ENCODE results near the gene IL22. TPM values are rescaled to one million over a fixed set of nuclear protein-coding genes. Genes with fewer than 3 reads are reported as not detected.

Gene IL22
- total RNA-seq, 1 donor from 2014 or later, result not detected

DNA sequence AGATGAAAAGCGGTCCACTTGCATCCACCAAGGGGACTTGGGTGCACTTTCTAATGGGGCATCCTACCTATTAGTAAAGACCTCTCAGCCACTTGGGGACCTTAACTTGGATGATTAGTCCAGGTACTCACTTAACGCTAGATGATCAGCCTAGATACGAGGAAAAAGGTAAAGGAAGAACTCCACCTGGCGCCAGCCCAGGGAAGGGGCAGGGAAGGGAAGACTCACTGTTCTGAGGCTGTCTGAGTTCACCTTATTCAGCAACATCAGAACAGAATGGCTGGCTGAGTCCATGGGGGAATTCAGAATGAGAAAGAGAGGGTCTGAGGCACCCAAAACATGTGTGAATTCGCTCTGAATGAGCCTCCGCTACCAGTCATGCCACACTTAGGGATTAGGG is 7.1 kb downstream of the IL22 start:
- Mint-ChIP-seq H3K4me3 (ENCODE audit: unreplicated experiment) (no peak overlapping the region), H3K36me3 (ENCODE audit: low read depth, unreplicated experiment) (no peaks in the 10 kb centered on the region), H3K27me3 (ENCODE audit: low read depth, unreplicated experiment) (peaks cover 12% of the 10 kb centered on the region), H3K4me1 (ENCODE audit: low read depth, unreplicated experiment) (no peaks in the 10 kb centered on the region), H3K27ac (ENCODE audit: unreplicated experiment) (no peak overlapping the region), H3K9me3 (ENCODE audit: unreplicated experiment) (peaks cover 2% of the 10 kb centered on the region)
- H3K4me1 ChIP-seq (ENCODE audit: insufficient read depth, low read length), result peaks cover 7% of the 10 kb centered on the region
- H3K27ac ChIP-seq (ENCODE audit: low read depth, low read length), result no peak overlapping the region
- no peak overlapping the region for H3K9ac ChIP-seq (ENCODE audit: low read length)
- H3K4me2 ChIP-seq (ENCODE audit: low read length), result no peak overlapping the region
- no peaks in the 10 kb centered on the region for H4K20me1 ChIP-seq (ENCODE audit: insufficient read depth, low read length)
- no peak for DNase-seq (ENCODE audit: low read depth)
- H2AFZ ChIP-seq (ENCODE audit: low read depth, low read length), result no peak overlapping the region
- no peak overlapping the region for H3K4me3 ChIP-seq (ENCODE audit: insufficient read depth, low read depth, low read length)
- TF ChIP-seq, protein P1, sequence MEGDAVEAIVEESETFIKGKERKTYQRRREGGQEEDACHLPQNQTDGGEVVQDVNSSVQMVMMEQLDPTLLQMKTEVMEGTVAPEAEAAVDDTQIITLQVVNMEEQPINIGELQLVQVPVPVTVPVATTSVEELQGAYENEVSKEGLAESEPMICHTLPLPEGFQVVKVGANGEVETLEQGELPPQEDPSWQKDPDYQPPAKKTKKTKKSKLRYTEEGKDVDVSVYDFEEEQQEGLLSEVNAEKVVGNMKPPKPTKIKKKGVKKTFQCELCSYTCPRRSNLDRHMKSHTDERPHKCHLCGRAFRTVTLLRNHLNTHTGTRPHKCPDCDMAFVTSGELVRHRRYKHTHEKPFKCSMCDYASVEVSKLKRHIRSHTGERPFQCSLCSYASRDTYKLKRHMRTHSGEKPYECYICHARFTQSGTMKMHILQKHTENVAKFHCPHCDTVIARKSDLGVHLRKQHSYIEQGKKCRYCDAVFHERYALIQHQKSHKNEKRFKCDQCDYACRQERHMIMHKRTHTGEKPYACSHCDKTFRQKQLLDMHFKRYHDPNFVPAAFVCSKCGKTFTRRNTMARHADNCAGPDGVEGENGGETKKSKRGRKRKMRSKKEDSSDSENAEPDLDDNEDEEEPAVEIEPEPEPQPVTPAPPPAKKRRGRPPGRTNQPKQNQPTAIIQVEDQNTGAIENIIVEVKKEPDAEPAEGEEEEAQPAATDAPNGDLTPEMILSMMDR (IDR thresholded peaks at IDR 0.05; ENCODE audit: insufficient read depth, low read depth, low read length), result no peak
- TF ChIP-seq EZH2 (IDR thresholded peaks at IDR 0.05; ENCODE audit: insufficient read depth, low read length), result no peak
- no peaks in the 10 kb centered on the region for H3K36me3 ChIP-seq (ENCODE audit: insufficient read depth, low read length)
- no peak for FAIRE-seq
- H3K79me2 ChIP-seq (ENCODE audit: insufficient read depth, low read length), result no peaks in the 10 kb centered on the region
- H3K9me3 ChIP-seq (ENCODE audit: insufficient read depth, low read depth, low read length), result no peaks in the 10 kb centered on the region
- no peaks in the 10 kb centered on the region for H3K27me3 ChIP-seq (ENCODE audit: insufficient read depth, low read length)

DNA sequence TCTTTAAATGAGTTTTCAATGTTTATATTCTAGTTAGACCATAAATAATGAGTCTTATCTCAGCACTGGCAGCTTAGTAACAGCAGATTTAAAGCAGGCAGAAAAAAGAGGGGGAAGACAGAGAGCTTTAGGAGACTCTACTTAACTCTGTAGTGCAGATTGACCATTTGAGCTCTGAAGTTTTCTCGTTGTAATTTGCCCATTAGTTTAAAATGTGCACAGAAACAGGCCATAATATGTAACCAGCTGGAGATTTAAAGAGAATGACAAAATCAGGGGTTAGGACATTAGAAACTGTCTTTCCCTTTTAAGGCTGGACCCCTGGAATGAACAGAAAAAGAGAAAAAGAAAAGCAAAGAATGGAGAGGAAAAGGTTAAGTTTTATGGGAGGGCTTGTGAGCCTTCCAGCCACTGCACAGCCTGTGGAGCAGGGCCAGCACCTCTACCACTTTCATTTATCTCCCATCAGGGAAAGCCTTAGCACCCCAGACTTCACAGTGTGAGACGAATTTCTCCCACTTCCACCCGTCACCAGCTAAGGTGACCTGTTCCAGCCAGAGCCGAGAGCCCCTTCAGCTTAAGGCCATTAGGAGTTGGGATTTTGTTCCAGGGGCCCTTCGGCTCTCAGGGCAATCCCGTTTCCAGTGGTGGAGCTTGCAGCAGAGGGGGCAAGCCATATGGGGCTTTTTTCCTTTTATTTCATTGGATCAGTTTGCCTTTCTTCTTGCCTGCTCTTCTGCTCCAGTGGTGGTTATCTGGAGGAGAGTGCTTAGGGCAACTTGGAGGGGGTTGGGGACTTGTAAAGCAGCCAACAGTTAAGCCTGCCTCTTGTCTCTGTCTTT is 8.0 kb downstream of the IL22 start:
- H3K36me3 Mint-ChIP-seq (ENCODE audit: low read depth, unreplicated experiment), result no peaks in the 10 kb centered on the region
- no peak overlapping the region for H3K27ac Mint-ChIP-seq (ENCODE audit: unreplicated experiment)
- Histone ChIP-seq H3K4me3 (ENCODE audit: insufficient read depth, low read depth, low read length) (peak overlapping the region; percentile 35), H3K36me3 (ENCODE audit: insufficient read depth, low read length) (no peaks in the 10 kb centered on the region), H4K20me1 (ENCODE audit: insufficient read depth, low read length) (no peaks in the 10 kb centered on the region), H3K4me2 (ENCODE audit: low read length) (peak overlapping the region; percentile 73), H3K4me1 (ENCODE audit: insufficient read depth, low read length) (peaks cover 14% of the 10 kb centered on the region), H3K27ac (ENCODE audit: low read depth, low read length) (no peak overlapping the region), H2AFZ (ENCODE audit: low read depth, low read length) (peak overlapping the region; percentile 54), H3K79me2 (ENCODE audit: insufficient read depth, low read length) (no peaks in the 10 kb centered on the region), H3K27me3 (ENCODE audit: insufficient read depth, low read length) (no peaks in the 10 kb centered on the region), H3K9me3 (ENCODE audit: insufficient read depth, low read depth, low read length) (no peaks in the 10 kb centered on the region), H3K9ac (ENCODE audit: low read length) (no peak overlapping the region)
- FAIRE-seq (no peak), DNase-seq (ENCODE audit: low read depth) (peak; percentile 53)
- TF ChIP-seq, protein P1 (IDR thresholded peaks at IDR 0.05; ENCODE audit: insufficient read depth, low read depth, low read length), result no peak
- no peak for TF ChIP-seq EZH2 (IDR thresholded peaks at IDR 0.05; ENCODE audit: insufficient read depth, low read length)
- no peak overlapping the region for H3K4me3 Mint-ChIP-seq (ENCODE audit: unreplicated experiment)
- peaks cover 3% of the 10 kb centered on the region for H3K4me1 Mint-ChIP-seq (ENCODE audit: low read depth, unreplicated experiment)
- H3K9me3 Mint-ChIP-seq (ENCODE audit: unreplicated experiment), result peaks cover 2% of the 10 kb centered on the region
- peaks cover 12% of the 10 kb centered on the region for H3K27me3 Mint-ChIP-seq (ENCODE audit: low read depth, unreplicated experiment)

DNA sequence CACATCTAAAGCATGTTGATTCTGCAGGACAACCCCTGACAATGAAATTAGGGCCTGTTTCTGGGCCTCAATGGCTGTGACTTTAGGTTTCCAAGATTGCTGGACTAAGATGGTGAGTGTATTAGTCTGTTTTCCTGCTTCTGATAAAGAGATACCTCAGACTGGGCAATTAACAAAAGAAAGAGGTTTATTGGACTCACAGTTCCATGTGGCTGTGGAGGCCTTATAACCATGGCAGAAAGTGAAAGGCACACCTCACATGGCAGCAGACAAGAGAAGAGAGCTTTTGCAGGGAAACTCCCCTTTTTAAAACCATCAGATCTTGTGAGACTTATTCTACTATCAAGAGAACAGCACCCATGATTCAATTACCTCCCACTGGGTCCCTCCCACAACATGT is 10.6 kb downstream of the IL22 start:
- H3K4me3 ChIP-seq (ENCODE audit: insufficient read depth, low read depth, low read length), result no peak overlapping the region
- no peak overlapping the region for H3K27ac ChIP-seq (ENCODE audit: low read depth, low read length)
- no peaks in the 10 kb centered on the region for H3K27me3 ChIP-seq (ENCODE audit: insufficient read depth, low read length)
- H3K9me3 Mint-ChIP-seq (ENCODE audit: unreplicated experiment), result peaks cover 2% of the 10 kb centered on the region
- no peaks in the 10 kb centered on the region for H3K9me3 ChIP-seq (ENCODE audit: insufficient read depth, low read depth, low read length)
- H3K4me1 ChIP-seq (ENCODE audit: insufficient read depth, low read length), result peaks cover 31% of the 10 kb centered on the region
- peaks cover 8% of the 10 kb centered on the region for H3K27me3 Mint-ChIP-seq (ENCODE audit: low read depth, unreplicated experiment)
- FAIRE-seq (no peak), DNase-seq (ENCODE audit: low read depth) (no peak)
- H4K20me1 ChIP-seq (ENCODE audit: insufficient read depth, low read length), result no peaks in the 10 kb centered on the region
- H3K27ac Mint-ChIP-seq (ENCODE audit: unreplicated experiment), result no peak overlapping the region
- H3K36me3 Mint-ChIP-seq (ENCODE audit: low read depth, unreplicated experiment), result no peaks in the 10 kb centered on the region
- H3K79me2 ChIP-seq (ENCODE audit: insufficient read depth, low read length), result no peaks in the 10 kb centered on the region
- no peak overlapping the region for H2AFZ ChIP-seq (ENCODE audit: low read depth, low read length)
- H3K9ac ChIP-seq (ENCODE audit: low read length), result no peak overlapping the region
- H3K4me1 Mint-ChIP-seq (ENCODE audit: low read depth, unreplicated experiment), result peaks cover 17% of the 10 kb centered on the region
- TF ChIP-seq, protein P1 (IDR thresholded peaks at IDR 0.05; ENCODE audit: insufficient read depth, low read depth, low read length), result no peak
- no peak for TF ChIP-seq EZH2 (IDR thresholded peaks at IDR 0.05; ENCODE audit: insufficient read depth, low read length)
- no peak overlapping the region for H3K4me2 ChIP-seq (ENCODE audit: low read length)
- no peaks in the 10 kb centered on the region for H3K36me3 ChIP-seq (ENCODE audit: insufficient read depth, low read length)
- no peak overlapping the region for H3K4me3 Mint-ChIP-seq (ENCODE audit: unreplicated experiment)
